T-helper 1 cell (primary cell): ENCODE results near the gene SNX1.
"Not testable (repeated sequence)": the region's sequence is repeated elsewhere in the genome, so short reads cannot be mapped to it uniquely, and the experiment has no call there.

ENCODE experiments used
- DNase-seq, 5 donors: peaks; one replicate each; pipeline ENCODE4 v3.0.0-alpha.2; 2012 to 2020

The SNX1 gene

DNA sequence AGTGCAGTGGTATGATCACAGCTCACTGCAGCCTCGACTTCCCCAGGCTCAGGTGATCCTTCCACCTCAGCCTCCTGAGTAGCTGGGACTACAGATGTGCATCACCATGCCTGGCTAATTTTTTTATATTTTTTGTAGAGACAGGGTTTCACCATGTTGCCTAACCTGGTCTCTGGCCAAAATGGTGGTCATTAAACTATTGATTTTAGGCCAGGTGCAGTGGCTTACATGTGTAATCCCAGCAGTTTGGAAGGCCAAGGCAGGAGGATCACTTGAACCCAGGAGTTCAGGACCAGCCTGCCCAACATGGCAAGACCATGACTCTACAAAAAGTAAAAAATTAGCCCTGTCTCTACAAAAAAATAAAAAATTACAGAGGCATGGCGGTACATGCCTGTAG lies 24.5 kb downstream of the SNX1 start:
- DNase-seq: not testable (repeated sequence)

DNA sequence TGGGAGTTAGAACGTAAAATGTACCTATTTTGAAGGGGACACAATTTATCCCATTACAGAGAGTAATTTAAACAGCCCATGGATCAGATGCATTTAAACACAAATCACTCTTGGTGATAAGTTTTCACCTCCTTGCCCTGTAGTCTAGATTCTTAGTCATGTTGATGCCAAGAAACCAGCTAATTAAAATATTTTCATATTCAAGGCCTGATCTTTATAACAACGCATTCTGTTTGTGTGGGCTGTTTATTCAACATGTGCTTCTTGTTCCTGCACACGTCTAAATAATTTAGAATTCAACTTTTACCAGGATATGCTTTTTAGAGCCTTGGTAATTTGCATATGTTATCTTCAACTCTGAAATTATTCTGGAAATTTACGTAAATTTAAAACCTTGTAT lies 25.8 kb downstream of the SNX1 start:
- DNase-seq: no peak

DNA sequence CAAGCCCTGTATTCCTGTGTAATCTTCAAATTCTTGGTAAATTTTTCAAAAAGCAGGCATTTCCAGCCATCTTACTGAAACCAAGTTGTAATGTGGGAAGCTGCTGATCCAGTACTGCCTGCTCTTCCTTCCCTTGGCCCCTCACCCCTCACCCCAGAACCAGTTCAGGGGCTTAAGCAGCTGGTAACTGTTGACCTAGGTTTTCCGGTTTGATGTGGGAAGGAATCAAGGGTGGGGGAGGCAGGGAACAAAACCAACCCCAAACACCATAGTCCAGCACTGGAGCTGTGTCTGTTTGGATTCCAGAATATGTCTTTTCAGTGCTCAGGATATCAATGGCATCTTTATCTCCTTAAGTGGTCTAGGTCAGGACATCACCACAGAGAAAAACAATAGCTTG lies 26.7 kb downstream of the SNX1 start:
- no peak for DNase-seq

DNA sequence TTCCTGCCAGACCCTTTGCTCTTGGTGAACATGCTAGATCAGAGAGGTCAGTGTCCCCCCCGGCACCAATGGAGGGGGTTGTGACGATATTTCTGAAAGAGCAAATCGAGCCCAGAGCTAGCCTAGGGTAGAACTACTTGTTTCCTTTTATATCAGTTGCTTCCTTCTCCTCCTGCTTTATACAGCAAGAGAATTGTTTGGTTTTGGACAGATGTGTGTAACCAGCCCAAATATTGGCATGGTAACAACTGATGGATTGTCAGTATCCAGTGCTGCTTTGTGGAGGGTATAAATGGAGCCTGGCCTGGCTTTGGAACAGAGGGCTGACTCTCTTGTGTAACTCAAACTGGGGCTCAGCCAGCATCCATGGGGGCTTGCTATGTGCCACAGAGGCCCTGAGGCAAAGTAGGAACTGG lies 27.2 kb downstream of the SNX1 start:
- DNase-seq: no peak

DNA sequence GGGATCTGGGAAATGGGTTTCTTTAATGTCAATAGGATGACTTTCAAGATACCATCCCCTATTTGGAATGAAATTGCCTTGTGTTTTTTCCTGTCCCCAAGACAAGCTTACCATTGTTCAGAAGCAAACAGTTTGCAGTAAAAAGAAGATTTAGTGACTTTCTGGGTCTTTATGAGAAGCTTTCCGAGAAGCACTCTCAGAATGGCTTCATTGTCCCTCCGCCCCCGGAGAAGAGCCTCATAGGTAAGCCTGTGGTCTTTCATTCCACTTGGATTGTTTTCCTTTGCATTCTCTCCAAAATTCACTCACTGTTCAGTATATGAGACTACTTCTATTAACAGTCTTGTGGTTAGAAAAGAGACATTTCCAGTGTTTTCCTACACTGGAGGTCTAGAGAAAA lies 30.2 kb downstream of the SNX1 start:
- no peak for DNase-seq

DNA sequence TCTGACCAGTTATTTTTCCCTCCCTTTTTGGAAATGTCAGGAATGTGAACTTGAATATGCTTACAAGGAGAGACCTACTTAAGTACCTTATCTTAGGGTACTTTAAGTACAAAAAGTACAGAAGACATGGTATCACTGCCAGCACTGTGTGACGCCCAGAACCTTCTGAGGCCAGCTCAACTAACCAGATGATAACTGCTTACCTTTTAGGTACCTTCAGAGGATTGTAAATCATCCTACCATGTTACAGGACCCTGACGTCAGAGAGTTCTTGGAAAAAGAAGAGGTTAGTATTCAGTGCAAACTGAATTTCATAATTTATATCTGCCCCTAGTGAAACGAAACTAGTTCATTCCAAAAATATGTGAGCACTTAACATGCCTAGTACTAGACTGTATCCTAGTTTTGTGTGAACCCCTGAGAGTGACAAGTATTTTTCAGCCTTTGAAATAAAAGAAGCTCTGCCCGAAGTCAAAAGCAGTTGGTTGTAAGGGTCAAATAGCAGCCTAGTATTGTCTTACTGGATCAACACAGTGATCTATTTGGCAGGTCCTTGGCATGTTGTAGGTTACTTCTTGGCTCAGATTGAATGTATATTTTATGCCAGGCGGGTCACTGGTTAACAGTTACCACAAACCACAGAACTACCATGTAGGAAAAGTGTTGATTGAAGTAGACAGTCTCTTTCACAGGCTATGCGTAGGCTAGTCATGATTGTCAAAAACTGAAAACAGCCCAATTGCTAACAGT lies 31.9 kb downstream of the SNX1 start:
- DNase-seq: no peak

DNA sequence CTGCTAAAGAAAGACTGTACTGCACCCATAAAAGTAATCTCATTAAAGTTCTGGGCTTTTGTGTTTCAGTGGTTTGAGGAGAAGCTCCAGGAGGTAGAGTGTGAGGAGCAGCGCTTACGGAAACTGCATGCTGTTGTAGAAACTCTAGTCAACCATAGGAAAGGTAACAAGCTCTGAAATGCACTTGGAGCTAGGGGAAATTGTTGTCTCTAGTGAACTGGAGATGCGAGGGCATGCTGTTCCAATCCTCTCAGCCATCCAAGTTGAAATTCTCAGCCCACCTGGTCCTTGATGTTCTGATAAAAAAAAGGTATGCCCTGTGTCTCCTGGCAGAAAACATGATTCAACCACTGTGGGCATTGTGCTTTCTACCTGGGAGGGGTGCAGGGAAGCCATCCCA lies 34.4 kb downstream of the SNX1 start:
- DNase-seq: no peak

DNA sequence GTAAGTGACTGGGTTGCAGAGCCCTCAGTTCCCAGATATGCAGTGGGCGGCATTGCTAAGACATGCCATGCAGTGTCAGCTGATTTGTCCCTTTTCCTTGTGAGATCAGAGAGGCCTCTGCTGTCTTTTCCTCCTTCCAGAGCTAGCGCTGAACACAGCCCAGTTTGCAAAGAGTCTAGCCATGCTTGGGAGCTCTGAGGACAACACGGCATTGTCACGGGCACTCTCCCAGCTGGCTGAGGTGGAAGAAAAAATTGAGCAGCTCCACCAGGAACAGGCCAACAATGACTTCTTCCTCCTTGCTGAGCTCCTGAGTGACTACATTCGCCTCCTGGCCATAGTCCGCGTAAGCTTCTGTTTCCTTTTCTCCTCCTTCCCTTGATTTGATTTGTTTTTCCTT lies 35.8 kb downstream of the SNX1 start:
- no peak for DNase-seq

DNA sequence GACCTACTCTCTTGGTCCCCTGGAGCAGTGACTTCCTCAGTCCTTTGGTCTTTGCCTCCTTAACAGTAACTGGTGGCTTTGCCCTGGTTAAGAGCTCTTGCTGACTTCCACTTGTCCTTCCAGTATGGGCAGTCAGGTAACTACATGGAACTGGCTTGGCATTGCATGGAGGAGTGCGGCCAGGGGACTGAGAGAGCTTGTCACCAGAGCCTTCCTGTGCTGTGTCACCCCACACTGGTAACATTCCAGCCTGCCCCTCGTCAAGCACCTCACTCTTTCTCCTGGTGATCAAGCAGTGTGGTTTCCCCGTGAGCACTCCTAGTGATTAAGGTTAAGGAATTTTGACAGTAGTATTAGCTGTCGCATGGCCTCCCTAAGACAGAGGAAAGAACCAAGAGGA lies 36.4 kb downstream of the SNX1 start:
- DNase-seq: no peak

DNA sequence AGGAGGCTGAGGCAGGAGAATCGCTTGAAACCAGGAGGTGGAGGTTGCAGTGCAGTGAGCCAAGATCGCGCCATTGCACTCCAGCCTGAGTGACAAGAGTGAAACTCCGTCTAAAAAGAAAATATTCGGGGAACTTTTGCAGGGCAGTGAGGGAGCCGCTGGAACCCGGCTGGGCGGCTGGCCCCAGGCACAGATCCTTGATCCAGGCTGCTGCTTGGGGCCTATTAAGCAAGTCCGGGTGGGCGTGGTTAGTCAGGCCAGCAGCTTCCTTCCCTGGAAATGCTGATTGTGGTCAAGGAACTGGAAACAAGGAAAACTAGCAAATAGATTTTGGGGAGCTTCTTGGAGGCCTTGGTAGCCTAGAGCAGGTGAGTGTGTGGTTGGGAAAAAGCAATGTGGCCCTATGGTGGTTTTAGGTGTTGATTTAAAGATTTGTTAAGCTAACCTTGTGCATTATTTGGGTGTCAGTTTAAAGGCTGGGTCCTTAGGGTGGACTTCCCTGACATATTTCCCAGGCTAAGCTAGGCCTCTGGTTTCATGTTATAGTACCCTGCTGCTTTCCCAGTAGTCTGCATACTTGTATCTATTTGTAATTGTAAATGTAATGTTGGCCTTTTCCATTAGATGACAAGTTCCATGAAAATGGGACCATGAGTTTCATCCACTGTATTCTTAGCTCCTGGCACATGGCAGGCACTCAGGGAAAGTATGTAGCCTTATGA lies 38.0 kb downstream of the SNX1 start:
- DNase-seq: no peak

DNA sequence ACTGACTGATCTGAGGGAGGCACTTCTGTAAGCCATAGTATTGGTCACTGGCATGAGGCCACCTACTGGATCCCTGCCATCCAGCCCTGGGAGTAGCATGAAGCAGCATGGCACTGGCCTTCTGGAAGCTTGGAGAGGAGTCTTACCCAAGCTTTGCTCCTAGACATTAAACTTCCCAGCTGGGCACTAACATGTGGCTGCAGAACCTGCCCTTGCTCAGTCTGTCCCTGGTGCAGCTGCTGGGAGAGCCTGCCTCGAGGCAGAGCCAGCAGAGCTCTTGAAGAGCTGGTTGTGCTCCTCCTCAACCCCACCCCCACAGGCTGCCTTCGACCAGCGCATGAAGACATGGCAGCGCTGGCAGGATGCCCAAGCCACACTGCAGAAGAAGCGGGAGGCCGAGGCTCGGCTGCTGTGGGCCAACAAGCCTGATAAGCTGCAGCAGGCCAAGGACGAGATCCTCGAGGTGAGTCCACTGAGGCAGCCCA lies 38.6 kb downstream of the SNX1 start:
- DNase-seq: no peak

DNA sequence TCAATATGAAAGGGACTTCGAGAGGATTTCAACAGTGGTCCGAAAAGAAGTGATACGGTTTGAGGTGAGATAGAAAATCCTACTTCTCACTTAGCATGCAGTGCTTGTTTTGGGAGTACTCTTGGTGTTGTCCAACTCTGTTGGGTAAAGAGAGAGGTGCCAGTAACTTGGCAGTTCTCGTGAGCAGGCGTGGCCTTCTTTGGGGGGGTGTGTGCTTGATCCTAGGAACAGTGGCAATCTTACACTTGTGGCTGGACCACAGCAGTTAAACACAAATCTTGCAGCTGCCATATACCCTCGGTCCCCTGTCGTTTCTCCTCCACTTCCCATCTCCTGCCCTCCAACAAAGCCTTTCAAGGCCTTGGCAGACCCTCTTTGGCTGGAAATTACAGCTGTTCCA lies 40.6 kb downstream of the SNX1 start:
- no peak for DNase-seq

DNA sequence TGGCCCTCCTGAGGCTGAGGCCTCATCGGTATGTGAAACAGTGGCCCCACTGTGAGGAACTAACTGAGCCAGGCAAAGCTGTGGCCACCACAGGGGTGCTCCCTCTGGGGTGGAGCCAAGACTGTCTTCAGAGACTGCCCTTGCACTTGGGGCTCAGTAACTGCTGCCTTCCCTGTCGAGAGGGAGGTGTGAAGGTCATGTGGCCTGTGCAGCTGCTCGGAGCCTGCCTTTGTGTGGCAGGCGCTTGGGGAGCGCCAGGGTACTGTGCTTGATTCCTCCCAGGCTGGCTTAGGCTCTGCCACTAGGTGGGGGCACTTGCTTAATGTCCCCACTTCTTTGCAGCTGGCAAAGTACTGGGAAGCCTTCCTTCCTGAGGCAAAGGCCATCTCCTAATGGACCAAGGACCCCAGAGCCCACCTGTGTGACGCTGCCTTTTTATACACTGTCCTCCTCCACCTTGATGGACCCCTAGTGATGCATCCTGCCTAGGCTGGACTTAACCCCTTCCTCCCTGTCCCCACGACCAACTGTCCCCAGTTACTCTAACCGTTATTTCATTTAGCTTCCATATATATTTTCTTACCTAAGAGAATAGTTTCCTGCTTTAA lies 41.5 kb downstream of the SNX1 start:
- DNase-seq: no peak

DNA sequence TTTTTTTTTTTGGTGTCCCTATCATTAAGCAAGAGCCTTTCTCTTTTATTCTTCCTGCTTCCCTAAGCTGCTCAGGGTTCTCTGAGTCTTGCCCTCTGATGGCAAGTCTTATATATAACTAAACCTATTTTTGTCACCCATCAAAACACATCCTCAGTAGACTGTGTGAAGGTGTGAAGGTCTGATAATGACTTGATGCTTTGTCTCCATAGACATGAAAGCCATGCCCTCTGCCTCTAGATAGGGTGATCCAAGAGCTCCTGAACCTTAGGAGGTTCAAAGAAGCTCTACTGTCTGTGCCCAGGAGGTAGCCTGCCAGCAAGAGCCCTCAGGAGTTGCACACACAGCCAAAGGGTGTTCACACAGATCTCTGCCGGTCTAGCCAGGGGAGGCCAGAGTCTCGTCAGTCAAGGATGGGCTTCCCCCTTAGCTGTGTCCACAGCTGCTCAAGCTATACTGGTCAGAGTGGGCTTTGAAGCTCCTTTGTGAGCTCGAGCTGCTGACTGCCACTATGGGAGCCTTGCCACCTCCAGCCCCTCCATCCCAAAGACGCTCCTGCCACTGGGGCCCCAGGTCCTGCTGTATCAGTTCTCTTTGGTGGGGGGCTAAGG lies 42.7 kb downstream of the SNX1 start:
- no peak for DNase-seq

DNA sequence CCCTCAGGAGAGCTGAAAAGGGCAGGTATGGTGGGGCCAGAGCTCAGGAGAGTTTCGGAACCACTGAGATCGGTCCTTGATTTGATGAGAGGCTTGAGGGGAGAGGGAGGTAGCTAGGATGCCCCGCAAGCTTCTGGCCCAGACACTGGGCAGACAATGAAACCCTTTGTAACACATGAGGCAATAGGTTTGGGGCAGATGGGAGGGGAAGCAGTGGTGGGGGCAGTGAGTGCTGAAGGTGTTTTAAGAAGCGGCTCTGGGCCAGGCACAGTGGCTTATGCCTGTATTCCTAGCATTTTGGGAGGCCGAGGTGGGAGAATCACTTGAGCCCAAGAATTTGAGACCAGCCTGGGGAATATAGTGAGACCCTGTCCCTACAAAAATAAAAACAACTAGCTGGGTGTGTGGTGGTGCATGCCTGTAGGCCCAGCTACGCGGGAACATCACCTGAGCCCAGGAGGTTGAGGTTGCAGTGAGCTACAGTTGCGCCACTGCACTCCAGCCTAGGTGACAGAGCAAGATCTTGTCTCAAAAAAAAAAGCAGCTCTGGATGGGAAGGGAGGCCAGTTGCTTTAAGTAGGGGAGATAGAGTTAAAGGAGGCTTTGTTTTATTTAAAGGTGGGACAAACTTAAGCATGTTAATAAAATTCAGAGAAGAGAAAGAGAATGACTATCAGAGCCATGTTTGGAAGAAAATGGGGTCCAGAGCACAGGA lies 46.2 kb downstream of the SNX1 start:
- no peak for DNase-seq

DNA sequence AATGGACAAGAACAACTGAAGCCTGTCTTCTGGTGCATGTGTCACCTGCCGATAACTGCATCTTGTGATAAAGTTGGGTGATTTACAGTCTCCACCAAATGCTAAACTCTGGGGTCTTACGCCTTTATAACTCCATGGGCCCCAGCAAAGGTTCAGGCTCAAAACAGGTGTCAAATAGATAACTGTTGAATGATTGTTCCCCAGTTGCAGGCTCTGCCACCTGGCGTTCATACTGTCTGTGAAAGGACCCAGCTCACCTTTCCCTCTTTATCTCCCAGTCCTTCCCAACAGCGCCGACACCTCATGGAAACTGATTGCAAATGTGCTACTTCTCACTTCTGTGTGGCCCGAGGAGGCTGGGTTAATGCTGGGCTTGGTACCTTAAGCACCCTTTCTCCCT lies 47.5 kb downstream of the SNX1 start:
- no peak for DNase-seq

DNA sequence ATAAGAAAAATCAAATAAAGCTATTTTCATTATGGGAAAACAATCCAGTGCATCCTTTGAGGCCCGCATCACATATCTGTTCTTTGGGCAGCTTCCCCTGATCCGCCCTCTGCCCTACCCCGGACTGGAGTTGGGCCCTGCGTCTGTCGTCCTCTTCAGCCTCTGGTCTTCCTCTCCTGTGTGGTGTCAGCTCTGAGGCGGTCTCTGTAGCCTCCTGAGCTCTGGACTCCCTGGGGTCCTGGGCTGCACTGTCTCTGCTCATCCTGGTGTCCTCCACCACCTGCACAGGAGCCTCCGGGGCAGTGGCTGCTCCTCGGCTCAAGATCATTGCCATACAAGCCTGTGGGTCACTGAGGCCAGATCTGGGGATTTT lies 48.4 kb downstream of the SNX1 start:
- DNase-seq: no peak

DNA sequence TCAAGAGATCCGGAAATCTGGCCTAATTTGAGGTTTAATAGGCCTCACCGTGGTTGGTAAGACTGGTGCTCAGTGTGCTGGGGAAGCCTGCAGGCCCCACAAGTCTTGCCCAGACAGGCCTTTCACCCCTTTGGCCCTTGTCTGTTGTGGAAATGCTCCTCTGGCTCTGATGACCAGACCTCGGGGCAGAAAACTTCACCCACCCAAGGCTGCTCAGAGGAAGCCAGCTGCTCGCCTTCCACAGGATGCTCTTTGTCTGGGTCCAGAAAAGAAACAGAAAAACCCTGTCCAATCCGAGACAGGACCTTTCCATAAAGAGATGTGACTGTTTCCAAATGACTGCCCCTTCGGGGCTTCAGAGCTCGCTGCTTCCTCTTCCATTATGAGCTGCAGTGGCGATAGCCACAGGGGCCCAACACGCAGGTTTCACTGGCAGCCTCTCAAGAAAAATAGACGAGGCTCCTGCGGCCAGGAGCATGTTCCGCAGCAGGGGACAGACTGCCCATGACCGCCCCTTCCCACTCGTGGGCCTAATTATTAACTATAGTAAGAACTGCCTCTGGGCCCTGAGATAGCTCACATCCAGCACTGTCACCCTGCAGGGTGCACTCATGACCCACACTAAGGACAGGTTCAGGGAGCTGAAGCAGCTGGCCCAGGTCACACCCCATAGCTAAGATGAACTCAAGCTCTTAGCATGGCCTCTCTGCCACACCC lies 48.9 kb downstream of the SNX1 start:
- no peak for DNase-seq

DNA sequence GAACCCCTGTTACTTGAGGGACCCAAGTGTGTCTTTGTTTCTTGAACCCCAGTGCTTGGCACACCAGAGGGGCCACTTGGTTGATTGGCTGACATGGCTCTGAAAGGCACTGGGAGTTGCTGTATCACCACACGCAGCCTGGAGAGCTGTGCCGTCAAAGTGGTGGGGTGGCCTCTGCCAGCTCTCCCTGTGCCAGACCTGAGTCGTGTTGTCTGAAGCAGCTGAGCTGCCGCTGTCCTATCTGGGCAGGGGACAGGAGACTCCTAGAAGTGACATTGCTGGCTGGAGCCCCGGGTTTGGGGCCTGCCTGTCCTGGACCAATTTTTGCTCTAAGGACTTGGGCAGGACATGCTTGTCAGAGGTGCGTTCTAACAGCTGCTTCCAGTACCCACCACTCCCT lies 50.3 kb downstream of the SNX1 start:
- DNase-seq: no peak

DNA sequence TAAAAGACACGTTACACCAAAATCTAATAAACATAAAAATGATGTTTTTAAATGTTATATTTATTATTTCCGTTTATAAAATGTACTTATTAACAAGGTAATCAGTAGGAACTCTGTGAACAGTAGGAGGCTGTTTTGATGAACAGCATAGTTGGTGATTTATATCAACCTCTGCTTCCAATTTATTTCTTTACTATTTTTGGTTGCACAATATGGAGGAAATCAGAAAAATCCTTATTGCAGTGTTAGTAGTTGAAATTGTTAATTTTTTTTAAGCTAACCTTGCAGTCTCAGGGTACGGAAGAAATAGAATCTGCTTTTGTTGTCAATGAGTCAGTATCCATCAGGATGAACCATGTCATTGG lies 50.7 kb downstream of the SNX1 start:
- no peak for DNase-seq

DNA sequence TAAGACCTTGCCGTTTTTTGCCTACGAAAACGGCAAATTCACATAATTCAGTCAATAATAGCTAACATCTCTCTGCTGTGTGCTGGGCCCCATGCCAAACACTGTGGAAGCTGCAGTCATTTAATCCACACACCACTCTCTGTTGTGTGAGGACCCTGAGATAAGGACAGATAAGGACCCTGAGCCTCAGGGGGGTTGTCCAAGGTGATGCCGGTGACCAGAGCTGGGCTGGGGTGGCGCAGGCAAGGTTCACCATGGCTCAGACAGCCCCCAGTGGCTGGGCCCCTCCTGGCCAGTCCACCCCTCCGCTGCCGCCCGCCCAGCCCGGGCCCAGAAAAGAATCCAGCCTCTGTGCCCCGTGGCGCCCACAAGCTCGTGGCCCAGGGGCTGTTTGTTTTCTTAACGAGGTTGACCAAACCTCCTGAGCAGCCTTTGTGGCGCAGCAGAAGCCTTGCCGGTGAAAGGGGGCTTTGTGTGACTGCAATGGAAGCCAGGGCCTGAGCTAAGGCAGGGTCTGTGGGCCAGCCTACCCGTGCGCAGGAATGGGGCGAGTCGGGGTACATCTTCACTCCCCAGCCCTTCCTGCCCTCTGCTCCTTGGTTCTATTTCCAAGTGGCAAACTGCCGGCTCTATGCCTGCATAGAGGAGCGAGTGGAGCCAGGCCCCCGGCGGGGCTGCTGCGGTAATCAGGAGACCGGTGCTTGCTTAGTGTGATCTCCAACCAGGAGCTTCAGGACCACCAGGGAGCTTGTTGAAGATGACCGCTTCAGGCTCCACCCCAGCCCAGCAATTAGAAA lies 51.3 kb downstream of the SNX1 start:
- no peak for DNase-seq

DNA sequence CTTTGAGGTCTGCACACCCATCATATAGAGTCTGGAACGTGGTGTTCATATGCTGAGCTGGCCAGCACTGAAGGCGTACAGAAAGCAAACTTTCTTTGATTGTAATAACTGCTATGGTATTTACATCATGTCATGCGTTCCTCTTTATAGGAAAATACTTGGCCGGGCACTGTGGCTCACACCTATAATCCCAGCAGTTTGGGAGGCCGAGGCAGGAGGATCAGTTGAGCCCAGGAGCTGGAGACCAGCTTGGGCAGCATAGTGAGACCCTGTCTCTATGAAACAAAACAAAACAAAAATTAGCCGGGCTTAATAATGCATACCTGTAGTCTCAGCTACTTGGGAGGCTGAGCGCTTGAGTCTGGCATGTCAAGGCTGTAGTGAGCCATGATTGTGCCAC lies 52.4 kb downstream of the SNX1 start:
- no peak for DNase-seq
